Stimulated activated CD8-positive, alpha-beta memory T cell treated with anti-CD3 and anti-CD28 coated beads, Interleukin-12 subunit alpha, Interleukin-12 subunit beta, amount 100 ng/mL, for 24 hours (primary cell): Measurements from ENCODE around the gene DACT1.

ENCODE experiments used
- DNase-seq: peaks from one replicate; pipeline ENCODE4 v3.0.0-alpha.2; 2020; ENCODE audit errors: extremely low read depth

Gene DACT1

DNA sequence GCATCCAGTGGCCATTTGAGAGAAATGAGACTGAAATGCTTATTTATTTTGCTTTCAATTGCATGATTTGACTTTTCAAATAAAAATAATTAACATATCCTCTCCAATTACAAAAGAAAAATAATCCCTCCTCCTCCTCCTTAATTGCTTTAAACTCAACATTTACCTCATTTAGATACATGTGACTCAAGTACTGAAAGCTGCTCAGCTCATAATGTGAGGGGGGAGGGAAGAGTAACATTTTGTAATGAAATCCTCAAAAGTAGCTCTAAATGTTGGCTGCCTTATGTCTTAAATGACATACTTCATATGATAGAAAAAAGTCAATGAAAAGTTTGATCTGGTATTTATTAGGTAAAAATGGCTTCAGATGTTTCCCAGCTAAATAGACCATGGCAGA, 29.0 kb downstream of the DACT1 start:
- no peak for DNase-seq

DNA sequence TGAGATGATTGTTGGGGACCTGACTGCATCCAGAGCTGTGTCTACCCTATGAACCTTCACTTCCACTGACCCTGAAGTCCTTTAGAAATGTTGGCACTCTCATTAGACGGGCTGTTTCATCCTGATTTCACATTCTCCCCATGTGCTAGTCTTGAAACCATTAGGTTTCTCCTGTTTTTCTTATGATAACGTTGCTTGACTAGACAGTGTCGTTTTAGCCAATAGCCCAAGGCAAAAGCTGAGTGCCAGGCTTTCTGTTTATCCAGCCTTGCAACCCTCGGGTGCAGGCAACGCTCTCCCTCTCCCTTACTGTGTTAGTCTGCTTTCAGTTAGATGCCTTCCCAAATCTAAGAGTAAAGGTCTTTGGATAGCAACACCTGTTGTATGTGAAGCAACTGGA, 30.1 kb downstream of the DACT1 start:
- DNase-seq: no peak

DNA sequence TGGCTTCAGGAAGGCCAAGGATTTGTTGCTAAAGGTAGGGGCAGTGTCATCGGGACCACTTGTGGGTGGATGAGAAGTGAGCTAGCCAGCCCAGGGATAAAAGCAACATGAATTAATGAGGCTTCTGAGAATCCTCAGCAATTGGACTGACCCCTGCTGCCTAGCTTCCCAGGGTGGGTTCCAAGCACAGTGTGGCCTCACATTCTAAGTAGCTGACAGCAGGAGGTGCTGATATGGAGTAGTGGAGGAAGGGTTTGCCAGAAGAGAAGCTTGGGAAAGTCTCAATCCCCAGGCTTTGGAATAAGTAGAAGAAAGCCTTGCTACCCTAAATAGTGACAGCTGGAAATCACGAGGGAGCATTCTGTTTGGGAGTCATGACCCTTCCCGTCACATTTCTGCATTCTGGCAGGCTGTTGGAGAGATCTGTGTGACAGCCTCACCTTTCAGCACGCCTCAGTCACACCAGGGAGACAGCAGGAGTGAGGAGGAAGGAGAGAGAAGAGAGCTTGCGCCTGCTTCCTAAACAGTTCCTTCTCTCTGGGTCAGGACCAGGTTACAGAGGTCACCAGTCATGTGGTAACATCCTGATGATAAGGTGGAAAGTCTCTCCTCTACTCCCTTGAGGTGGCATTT, 31.2 kb downstream of the DACT1 start:
- no peak for DNase-seq

DNA sequence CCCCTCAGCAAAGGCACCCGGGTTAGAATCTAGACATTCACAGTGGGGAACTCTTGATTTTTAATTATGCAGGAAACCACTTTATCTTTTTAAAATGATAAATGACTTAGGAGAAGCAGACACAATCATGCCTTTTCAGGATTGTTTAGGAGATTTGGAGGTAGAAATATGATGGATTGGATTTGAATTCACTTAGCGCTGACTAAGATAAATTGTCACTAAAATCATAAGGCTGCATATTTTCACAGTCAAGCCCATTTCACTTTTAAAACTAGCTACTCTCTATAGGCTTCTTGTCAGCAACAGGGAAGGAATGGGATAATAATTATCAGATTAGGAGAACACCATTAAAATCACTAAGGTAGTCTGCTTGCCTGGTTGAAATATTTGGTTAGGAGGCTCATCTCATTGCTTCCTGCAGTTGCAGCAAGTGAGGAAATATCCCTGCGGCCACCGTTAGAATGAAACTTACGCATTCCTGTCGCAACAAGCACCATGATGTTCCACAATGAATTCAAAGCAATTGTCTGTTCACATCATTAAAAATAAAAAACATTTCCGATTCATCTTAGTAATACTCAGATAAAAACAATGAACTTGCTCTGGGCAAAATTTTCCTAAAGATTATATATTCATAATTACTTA, 31.9 kb downstream of the DACT1 start:
- DNase-seq: no peak

DNA sequence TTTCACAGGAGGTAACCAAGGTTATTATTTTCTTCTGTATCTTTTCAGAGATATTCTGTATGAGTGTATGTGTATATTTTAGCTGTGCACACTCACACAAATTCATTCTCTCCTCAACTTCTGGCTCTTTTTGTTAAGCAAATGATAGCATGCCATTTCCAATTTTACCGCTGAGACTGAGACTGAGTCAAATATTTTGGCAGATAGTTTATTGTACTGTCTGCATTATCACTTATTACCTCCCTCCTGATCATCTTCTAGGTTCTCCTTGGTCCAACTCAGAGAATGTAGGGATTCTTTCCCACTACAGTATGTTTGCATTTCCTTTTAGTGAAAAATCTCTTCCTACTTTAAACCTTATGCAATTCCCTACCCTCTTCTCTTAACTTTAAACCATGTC, 33.3 kb downstream of the DACT1 start:
- no peak for DNase-seq

- no peak for DNase-seq
Observed at GRCh38 chr14:58671436-58671835, 33.7 kb downstream of the DACT1 start.

DNA sequence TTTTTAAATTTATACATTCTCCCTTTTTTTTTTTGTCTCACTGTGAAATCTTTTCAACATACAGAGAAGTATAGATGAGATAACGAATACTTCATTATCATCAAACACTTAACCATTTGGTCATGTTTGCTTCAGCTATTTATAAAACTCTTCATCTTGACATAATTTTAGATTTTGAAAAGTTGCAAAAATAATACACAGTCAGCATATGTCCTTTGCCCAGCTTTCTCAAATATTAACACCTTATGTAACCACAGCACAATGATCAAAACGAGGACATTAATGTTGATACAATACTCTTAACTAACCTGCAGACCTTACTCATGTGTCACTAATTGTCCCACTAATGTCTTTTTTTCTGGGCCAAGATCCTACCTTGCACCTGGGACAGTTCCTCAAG, 36.0 kb downstream of the DACT1 start:
- DNase-seq: no peak

DNA sequence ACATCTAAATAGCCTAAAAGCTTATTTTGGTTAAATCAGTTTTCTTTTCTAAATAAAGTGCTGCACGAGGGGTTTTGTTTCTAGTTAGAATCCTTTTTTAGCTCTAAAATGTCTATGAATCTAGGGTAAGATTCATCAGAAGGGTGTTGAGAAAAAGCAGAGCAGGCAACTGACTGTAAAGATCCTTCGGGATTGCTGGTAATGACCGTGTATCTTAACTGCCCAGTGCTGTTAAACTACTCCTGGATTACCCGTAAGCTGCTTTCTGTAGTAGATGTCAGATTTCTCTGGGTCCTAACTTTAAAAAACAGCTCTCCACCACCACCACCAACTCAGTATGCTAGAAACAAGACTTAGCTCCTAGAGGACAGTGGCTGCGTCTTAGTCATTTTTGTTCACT, 39.2 kb downstream of the DACT1 start:
- DNase-seq: no peak

GRCh38 chr14:58677517-58677916, 39.8 kb downstream of the DACT1 start:
- DNase-seq: no peak

GRCh38 chr14:58677996-58678395, 40.2 kb downstream of the DACT1 start:
- no peak for DNase-seq

- DNase-seq: no peak
Observed at GRCh38 chr14:58680698-58681097, 42.9 kb downstream of the DACT1 start.

GRCh38 chr14:58687232-58687795, 49.6 kb downstream of the DACT1 start:
- no peak for DNase-seq

GRCh38 chr14:58690801-58691516, 53.2 kb downstream of the DACT1 start:
- no peak for DNase-seq

GRCh38 chr14:58693048-58693447, 55.3 kb downstream of the DACT1 start:
- DNase-seq: no peak

- no peak for DNase-seq
Observed at GRCh38 chr14:58695514-58695913, 57.8 kb downstream of the DACT1 start.

GRCh38 chr14:58697266-58697929, 59.6 kb downstream of the DACT1 start:
- DNase-seq: no peak
